GM12874 (cell line): ENCODE data around the gene MACROD1.

Experiments
- TF ChIP-seq, protein P1 (sequence below): IDR thresholded peaks from 2 replicates; pipeline ENCODE4 v1.5.1; 2011; ENCODE audit warnings: low read depth, mild to moderate bottlenecking, control low read depth, low read length, moderate library complexity; ENCODE audit not compliant: insufficient read depth

The MACROD1 gene

GRCh38 chr11:63951779-63952536, 214.0 kb downstream of the MACROD1 start:
- TF ChIP-seq, protein P1, sequence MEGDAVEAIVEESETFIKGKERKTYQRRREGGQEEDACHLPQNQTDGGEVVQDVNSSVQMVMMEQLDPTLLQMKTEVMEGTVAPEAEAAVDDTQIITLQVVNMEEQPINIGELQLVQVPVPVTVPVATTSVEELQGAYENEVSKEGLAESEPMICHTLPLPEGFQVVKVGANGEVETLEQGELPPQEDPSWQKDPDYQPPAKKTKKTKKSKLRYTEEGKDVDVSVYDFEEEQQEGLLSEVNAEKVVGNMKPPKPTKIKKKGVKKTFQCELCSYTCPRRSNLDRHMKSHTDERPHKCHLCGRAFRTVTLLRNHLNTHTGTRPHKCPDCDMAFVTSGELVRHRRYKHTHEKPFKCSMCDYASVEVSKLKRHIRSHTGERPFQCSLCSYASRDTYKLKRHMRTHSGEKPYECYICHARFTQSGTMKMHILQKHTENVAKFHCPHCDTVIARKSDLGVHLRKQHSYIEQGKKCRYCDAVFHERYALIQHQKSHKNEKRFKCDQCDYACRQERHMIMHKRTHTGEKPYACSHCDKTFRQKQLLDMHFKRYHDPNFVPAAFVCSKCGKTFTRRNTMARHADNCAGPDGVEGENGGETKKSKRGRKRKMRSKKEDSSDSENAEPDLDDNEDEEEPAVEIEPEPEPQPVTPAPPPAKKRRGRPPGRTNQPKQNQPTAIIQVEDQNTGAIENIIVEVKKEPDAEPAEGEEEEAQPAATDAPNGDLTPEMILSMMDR, result no peak
